Smooth muscle cell (in vitro differentiated cells): ENCODE data around the gene OR4D9. TPM values are rescaled to one million over a fixed set of nuclear protein-coding genes. Genes with fewer than 3 reads are reported as not detected.

ENCODE experiments used
- DNase-seq: peaks from one replicate; lab custom pipeline; 2025; ENCODE audit not compliant: unreplicated experiment; lab: John Stamatoyannopoulos, UW
- H2AFZ ChIP-seq: fragments of 200-600 bp; sonication (generic); 2 replicates; pipeline ENCODE4 v1.6.0; 2016; ENCODE audit warnings: antibody characterized with exemption, low read depth, mild to moderate bottlenecking
- H3F3A ChIP-seq: fragments of 200-600 bp; sonication (generic); 2 replicates; pipeline ENCODE4 v1.6.0; 2017; ENCODE audit warnings: antibody characterized with exemption, low read depth
- H3K27ac ChIP-seq: fragments of 200-600 bp; sonication (generic); 2 replicates; pipeline ENCODE4 v1.5.1; 2016; ENCODE audit warnings: low read depth, mild to moderate bottlenecking
- H3K27me3 ChIP-seq: fragments of 200-600 bp; sonication (generic); 2 replicates; pipeline ENCODE4 v1.6.1; 2016; ENCODE audit warnings: low read depth, mild to moderate bottlenecking
- H3K36me3 ChIP-seq: fragments of 200-600 bp; sonication (generic); 2 replicates; pipeline ENCODE4 v1.5.1; 2016; ENCODE audit warnings: low read depth
- H3K4me1 ChIP-seq: fragments of 200-600 bp; sonication (generic); 2 replicates; pipeline ENCODE4 v1.5.1; 2016; ENCODE audit warnings: low read depth
- H3K4me2 ChIP-seq: fragments of 200-600 bp; sonication (generic); 2 replicates; pipeline ENCODE4 v1.6.0; 2016; ENCODE audit warnings: mild to moderate bottlenecking
- H3K4me3 ChIP-seq: fragments of 200-600 bp; sonication (generic); 2 replicates; pipeline ENCODE4 v1.5.1; 2016; ENCODE audit warnings: mild to moderate bottlenecking
- H3K79me2 ChIP-seq: fragments of 200-600 bp; sonication (generic); 2 replicates; pipeline ENCODE4 v1.6.0; 2016; ENCODE audit warnings: low read depth, mild to moderate bottlenecking
- H3K9ac ChIP-seq: fragments of 200-600 bp; sonication (generic); 2 replicates; pipeline ENCODE4 v1.6.0; 2016; ENCODE audit warnings: low read depth
- H3K9me3 ChIP-seq: fragments of 200-600 bp; sonication (generic); replicated peaks from 2 replicates; pipeline ENCODE4 v1.5.1; 2016; ENCODE audit warnings: low read depth
- H4K20me1 ChIP-seq: fragments of 200-600 bp; sonication (generic); 2 replicates; pipeline ENCODE4 v1.6.0; 2016; ENCODE audit warnings: low read depth
- WGBS: methylation state at CpG from one replicate; pipeline ENCODE4 v1.1.7; 2016; ENCODE audit warnings: low lambda C conversion rate; 5-methylcytosine and 5-hydroxymethylcytosine counted together
- polyA plus RNA-seq: library from polyadenylated mRNA; unstranded; fragments of >200 nt; fragmentation: Nextera tagmentation; extraction: Ambion mirVana; gene quantifications from 2 replicates; pipeline ENCODE4 v1.2.1, GENCODE V29; 2016
- total RNA-seq: library from RNA; depleted of rRNA; stranded (reverse); fragments of >200 nt; gene quantifications from 2 replicates; pipeline ENCODE4 v1.2.3, GENCODE V29; 2014
- TF ChIP-seq, protein P1 (sequence below): fragments of 200-600 bp; sonication (generic); IDR thresholded peaks from 2 replicates; pipeline ENCODE4 v1.5.1; 2017; ENCODE audit warnings: borderline replicate concordance, mild to moderate bottlenecking, antibody characterized with exemption; ENCODE audit not compliant: insufficient read depth, poor library complexity, severe bottlenecking

The OR4D9 gene
- total and polyA plus RNA-seq, 2 experiments from 2014 or later: not detected

- Histone ChIP-seq H2AFZ (no peak overlapping the region), H3K4me1 (peaks cover 11% of the 10 kb centered on the region), H3K4me2 (no peak overlapping the region), H3F3A (peaks cover 26% of the 10 kb centered on the region), H3K79me2 (no peaks in the 10 kb centered on the region), H3K9ac (no peak overlapping the region), H3K27me3 (no peaks in the 10 kb centered on the region), H3K36me3 (no peaks in the 10 kb centered on the region), H4K20me1 (no peaks in the 10 kb centered on the region), H3K27ac (no peak overlapping the region), H3K4me3 (no peak overlapping the region), H3K9me3 (no peaks in the 10 kb centered on the region)
- TF ChIP-seq, protein P1, sequence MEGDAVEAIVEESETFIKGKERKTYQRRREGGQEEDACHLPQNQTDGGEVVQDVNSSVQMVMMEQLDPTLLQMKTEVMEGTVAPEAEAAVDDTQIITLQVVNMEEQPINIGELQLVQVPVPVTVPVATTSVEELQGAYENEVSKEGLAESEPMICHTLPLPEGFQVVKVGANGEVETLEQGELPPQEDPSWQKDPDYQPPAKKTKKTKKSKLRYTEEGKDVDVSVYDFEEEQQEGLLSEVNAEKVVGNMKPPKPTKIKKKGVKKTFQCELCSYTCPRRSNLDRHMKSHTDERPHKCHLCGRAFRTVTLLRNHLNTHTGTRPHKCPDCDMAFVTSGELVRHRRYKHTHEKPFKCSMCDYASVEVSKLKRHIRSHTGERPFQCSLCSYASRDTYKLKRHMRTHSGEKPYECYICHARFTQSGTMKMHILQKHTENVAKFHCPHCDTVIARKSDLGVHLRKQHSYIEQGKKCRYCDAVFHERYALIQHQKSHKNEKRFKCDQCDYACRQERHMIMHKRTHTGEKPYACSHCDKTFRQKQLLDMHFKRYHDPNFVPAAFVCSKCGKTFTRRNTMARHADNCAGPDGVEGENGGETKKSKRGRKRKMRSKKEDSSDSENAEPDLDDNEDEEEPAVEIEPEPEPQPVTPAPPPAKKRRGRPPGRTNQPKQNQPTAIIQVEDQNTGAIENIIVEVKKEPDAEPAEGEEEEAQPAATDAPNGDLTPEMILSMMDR: no peak
- 69% methylated on average over 3 of the region's 3 CpGs for WGBS
- no peak for DNase-seq
Observed at GRCh38 chr11:59562292-59562691, 51.0 kb downstream of the OR4D9 start.

Other genes starting within 250 kb of the OR4D9 start
- gene OR5AN1, start 152.6 kb upstream of the OR4D9 start, total RNA-seq: not detected in 2 replicates
- gene OR5AN1, start 152.6 kb upstream of the OR4D9 start, polyA plus RNA-seq: not detected in 2 replicates
- gene OR5A2, start 85.1 kb upstream of the OR4D9 start, total RNA-seq: not detected in 2 replicates
- not detected in 2 replicates for gene OR5A2, start 85.1 kb upstream of the OR4D9 start, polyA plus RNA-seq
- not detected in 2 replicates for gene OR5A1, start 75.1 kb upstream of the OR4D9 start, total RNA-seq
- not detected in 2 replicates for gene OR5A1, start 75.1 kb upstream of the OR4D9 start, polyA plus RNA-seq
- gene OR4D6, start 54.6 kb upstream of the OR4D9 start, total RNA-seq: not detected in 2 replicates
- gene OR4D6, start 54.6 kb upstream of the OR4D9 start, polyA plus RNA-seq: not detected in 2 replicates
- not detected in 2 replicates for gene OR4D10, start 38.2 kb upstream of the OR4D9 start, total RNA-seq
- gene OR4D10, start 38.2 kb upstream of the OR4D9 start, polyA plus RNA-seq: not detected in 2 replicates
- not detected in 2 replicates for gene OR4D11, start 8.0 kb upstream of the OR4D9 start, total RNA-seq
- gene OR4D11, start 8.0 kb upstream of the OR4D9 start, polyA plus RNA-seq: not detected in 2 replicates
- gene OSBP, start 104.2 kb downstream of the OR4D9 start, total RNA-seq: 40.0 and 47.2 TPM in 2 replicates
- gene OSBP, start 104.2 kb downstream of the OR4D9 start, polyA plus RNA-seq: 32.0 and 35.9 TPM in 2 replicates
- gene PATL1, start 157.5 kb downstream of the OR4D9 start, total RNA-seq: 18.0 and 35.2 TPM in 2 replicates
- gene PATL1, start 157.5 kb downstream of the OR4D9 start, polyA plus RNA-seq: 16.3 and 16.5 TPM in 2 replicates
- not detected in 2 replicates for gene OR10V1, start 202.3 kb downstream of the OR4D9 start, total RNA-seq
- gene OR10V1, start 202.3 kb downstream of the OR4D9 start, polyA plus RNA-seq: not detected in 2 replicates
- gene STX3, start 243.8 kb downstream of the OR4D9 start, total RNA-seq: 41.0 and 52.2 TPM in 2 replicates
- gene STX3, start 243.8 kb downstream of the OR4D9 start, polyA plus RNA-seq: 24.1 and 26.6 TPM in 2 replicates